ENCODE data around the gene RGS18.

DNA sequence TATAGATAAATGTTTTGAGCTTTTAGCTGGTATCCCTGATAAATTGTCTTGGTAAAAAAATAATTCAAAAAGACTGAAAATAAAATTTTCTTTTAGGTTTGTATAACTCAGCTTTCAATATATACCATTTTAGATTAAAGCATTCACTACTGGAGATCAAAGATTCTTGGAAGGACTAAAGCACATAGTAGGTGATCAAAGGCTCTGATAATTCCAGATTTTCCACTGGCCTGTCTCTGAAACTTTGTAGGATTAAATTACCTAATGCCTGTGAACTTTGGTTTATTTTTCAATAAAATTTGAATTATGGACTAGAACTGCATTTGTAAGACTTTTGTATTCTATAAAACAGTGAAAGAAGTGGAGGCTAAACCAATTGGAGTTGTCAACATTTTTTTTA, 1.2 kb upstream of the RGS18 start:
- TF ChIP-seq, protein P1, sequence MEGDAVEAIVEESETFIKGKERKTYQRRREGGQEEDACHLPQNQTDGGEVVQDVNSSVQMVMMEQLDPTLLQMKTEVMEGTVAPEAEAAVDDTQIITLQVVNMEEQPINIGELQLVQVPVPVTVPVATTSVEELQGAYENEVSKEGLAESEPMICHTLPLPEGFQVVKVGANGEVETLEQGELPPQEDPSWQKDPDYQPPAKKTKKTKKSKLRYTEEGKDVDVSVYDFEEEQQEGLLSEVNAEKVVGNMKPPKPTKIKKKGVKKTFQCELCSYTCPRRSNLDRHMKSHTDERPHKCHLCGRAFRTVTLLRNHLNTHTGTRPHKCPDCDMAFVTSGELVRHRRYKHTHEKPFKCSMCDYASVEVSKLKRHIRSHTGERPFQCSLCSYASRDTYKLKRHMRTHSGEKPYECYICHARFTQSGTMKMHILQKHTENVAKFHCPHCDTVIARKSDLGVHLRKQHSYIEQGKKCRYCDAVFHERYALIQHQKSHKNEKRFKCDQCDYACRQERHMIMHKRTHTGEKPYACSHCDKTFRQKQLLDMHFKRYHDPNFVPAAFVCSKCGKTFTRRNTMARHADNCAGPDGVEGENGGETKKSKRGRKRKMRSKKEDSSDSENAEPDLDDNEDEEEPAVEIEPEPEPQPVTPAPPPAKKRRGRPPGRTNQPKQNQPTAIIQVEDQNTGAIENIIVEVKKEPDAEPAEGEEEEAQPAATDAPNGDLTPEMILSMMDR (conservative IDR thresholded peaks at IDR 0.05; ENCODE audit: low read depth, low read length) = no peak
- TF ChIP-seq POLR2A (IDR thresholded peaks at IDR 0.05; ENCODE audit: low read depth, low read length) (no peak), MAFK (IDR thresholded peaks at IDR 0.05; ENCODE audit: low read depth, low read length) (no peak), RFX5 (IDR thresholded peaks at IDR 0.05; ENCODE audit: low read depth, low read length) (no peak), BHLHE40 (IDR thresholded peaks at IDR 0.05; ENCODE audit: low read depth, low read length) (no peak), MXI1 (IDR thresholded peaks at IDR 0.05; ENCODE audit: borderline replicate concordance, low read depth, low read length) (no peak)

Measured in IMR-90 (cell line).